ENCODE data around the gene NEO1. TPM values are rescaled to one million over a fixed set of nuclear protein-coding genes. Genes with fewer than 3 reads are reported as not detected.

The NEO1 gene
- total RNA-seq, 2 donors from 2014 or later: 108 to 130 TPM

- Histone ChIP-seq H3K36me3 (no peaks in the 10 kb centered on the region), H3K4me1 (no peaks in the 10 kb centered on the region), H3K27me3 (no peaks in the 10 kb centered on the region), H3K9me3 (no peaks in the 10 kb centered on the region), H3K27ac (no peak overlapping the region), H3K4me3 (no peak overlapping the region), H3K9ac (ENCODE audit: low read depth in 2 of 2, low read length in 2 of 2) (no peak overlapping the region)
- no peak for DNase-seq
- intact Hi-C loops (cut with DNase I): loop anchor here (10.0 kb wide), 1 partner anchor 115 kb away; no protein-coding TSS in a partner anchor
- TF ChIP-seq CTCF (IDR thresholded peaks at IDR 0.05): no peak
These were observed 87.7 kb downstream of the NEO1 start for GRCh38 chr15:73139744-73140553.

- H3K4me1 ChIP-seq: no peaks in the 10 kb centered on the region
- H3K9me3 ChIP-seq: no peaks in the 10 kb centered on the region
- no peaks in the 10 kb centered on the region for H3K27me3 ChIP-seq
- H3K4me3 ChIP-seq: no peak overlapping the region
- no peaks in the 10 kb centered on the region for H3K36me3 ChIP-seq
- no peak for DNase-seq
- no peak overlapping the region for H3K27ac ChIP-seq
- no peak overlapping the region for H3K9ac ChIP-seq (ENCODE audit: low read depth in 2 of 2, low read length in 2 of 2)
- no peak for TF ChIP-seq CTCF (IDR thresholded peaks at IDR 0.05)
- intact Hi-C loops (cut with DNase I): loop anchor here (10.0 kb wide), 1 partner anchor 113 kb away; no protein-coding TSS in a partner anchor
These were observed 89.1 kb downstream of the NEO1 start for GRCh38 chr15:73141216-73141900.

- no peak overlapping the region for H3K27ac ChIP-seq
- H3K9ac ChIP-seq (ENCODE audit: low read depth in 2 of 2, low read length in 2 of 2): no peak overlapping the region
These were observed 90.8 kb downstream of the NEO1 start for GRCh38 chr15:73142802-73143762.

GRCh38 chr15:73143763-73144155 lies 91.5 kb downstream of the NEO1 start:
- Histone ChIP-seq H3K36me3 (no peaks in the 10 kb centered on the region), H3K27ac (no peak overlapping the region), H3K9me3 (no peaks in the 10 kb centered on the region), H3K9ac (ENCODE audit: low read depth in 2 of 2, low read length in 2 of 2) (no peak overlapping the region), H3K4me3 (no peak overlapping the region), H3K4me1 (no peaks in the 10 kb centered on the region), H3K27me3 (no peaks in the 10 kb centered on the region)
- intact Hi-C loops (cut with DNase I): loop anchor here (10.0 kb wide), 1 partner anchor 111 kb away; no protein-coding TSS in a partner anchor
- TF ChIP-seq CTCF (IDR thresholded peaks at IDR 0.05): no peak
- DNase-seq: no peak

More at GRCh38 chr15:73142802-73143762, 90.8 kb downstream of the NEO1 start:
- Histone ChIP-seq H3K4me3 (no peak overlapping the region), H3K36me3 (no peaks in the 10 kb centered on the region), H3K27me3 (no peaks in the 10 kb centered on the region), H3K9me3 (no peaks in the 10 kb centered on the region), H3K4me1 (no peaks in the 10 kb centered on the region)
- intact Hi-C loops (cut with DNase I): loop anchor here (10.0 kb wide), 1 partner anchor 112 kb away; no protein-coding TSS in a partner anchor
- TF ChIP-seq CTCF (IDR thresholded peaks at IDR 0.05): no peak
- no peak for DNase-seq

GRCh38 chr15:73146419-73146818 lies 94.2 kb downstream of the NEO1 start:
- no peak for TF ChIP-seq CTCF (IDR thresholded peaks at IDR 0.05)
- no peak for DNase-seq
- Histone ChIP-seq H3K4me1 (no peaks in the 10 kb centered on the region), H3K27ac (no peak overlapping the region), H3K9ac (ENCODE audit: low read depth in 2 of 2, low read length in 2 of 2) (no peak overlapping the region), H3K27me3 (no peaks in the 10 kb centered on the region), H3K4me3 (no peak overlapping the region), H3K9me3 (no peaks in the 10 kb centered on the region), H3K36me3 (no peaks in the 10 kb centered on the region)
- intact Hi-C loops (cut with DNase I): loop anchor here (10.0 kb wide), 1 partner anchor 108 kb away; no protein-coding TSS in a partner anchor

All from colonic mucosa (tissue), 4 donors.